A204.1 (cell line): ENCODE data around the gene FRG2C.
"Not testable (repeated sequence)": the region's sequence is repeated elsewhere in the genome, so short reads cannot be mapped to it uniquely, and the experiment has no call there.

Source experiments
- FAIRE-seq: peaks from 2 replicates; lab custom pipeline; 2012; peaks lifted over from hg19 to GRCh38; lab: Jason Lieb, UNC

Gene FRG2C

GRCh38 chr3:75669348-75670297, 5.5 kb downstream of the FRG2C start:
- FAIRE-seq, result not testable (repeated sequence)

- FAIRE-seq, result not testable (repeated sequence)
Measured at GRCh38 chr3:75670298-75671286, 6.5 kb downstream of the FRG2C start.

GRCh38 chr3:75671287-75672139, 7.4 kb downstream of the FRG2C start:
- not testable (repeated sequence) for FAIRE-seq

- not testable (repeated sequence) for FAIRE-seq
Measured at GRCh38 chr3:75672140-75672775, 8.1 kb downstream of the FRG2C start.

GRCh38 chr3:75683965-75684364, 19.8 kb downstream of the FRG2C start:
- FAIRE-seq, result not testable (repeated sequence)

- FAIRE-seq, result no peak
Measured at GRCh38 chr3:75687323-75687722, 23.2 kb downstream of the FRG2C start.

- no peak for FAIRE-seq
Measured at GRCh38 chr3:75692061-75692460, 27.9 kb downstream of the FRG2C start.
